ENCODE data around the gene LGALS3BP.

The LGALS3BP gene

GRCh38 chr17:78957128-78957527 is 22.6 kb downstream of the LGALS3BP start:
- DNase-seq (ENCODE audit: low read depth), result peak; percentile 47

GRCh38 chr17:78956254-78956653 is 23.5 kb downstream of the LGALS3BP start:
- H3K4me3 ChIP-seq (ENCODE audit: low read depth, low read length), result no peak overlapping the region
- no peak for TF ChIP-seq CTCF (conservative IDR thresholded peaks at IDR 0.05; ENCODE audit: low read depth, low read length)
- DNase-seq (ENCODE audit: low read depth), result no peak

More at GRCh38 chr17:78957128-78957527, 22.6 kb downstream of the LGALS3BP start:
- TF ChIP-seq CTCF (conservative IDR thresholded peaks at IDR 0.05; ENCODE audit: low read depth, low read length), result no peak
- no peak overlapping the region for H3K4me3 ChIP-seq (ENCODE audit: low read depth, low read length)

- no peak for DNase-seq (ENCODE audit: low read depth)
- no peak for TF ChIP-seq CTCF (conservative IDR thresholded peaks at IDR 0.05; ENCODE audit: low read depth, low read length)
- H3K4me3 ChIP-seq (ENCODE audit: low read depth, low read length), result no peak overlapping the region
Measured at GRCh38 chr17:78954684-78955083, 25.0 kb downstream of the LGALS3BP start.

- H3K4me3 ChIP-seq (ENCODE audit: low read depth, low read length), result no peak overlapping the region
- no peak for TF ChIP-seq CTCF (conservative IDR thresholded peaks at IDR 0.05; ENCODE audit: low read depth, low read length)
- peak; percentile 67 for DNase-seq (ENCODE audit: low read depth)
Measured at GRCh38 chr17:78953356-78954350, 26.1 kb downstream of the LGALS3BP start.

GRCh38 chr17:78952706-78953105 is 27.0 kb downstream of the LGALS3BP start:
- DNase-seq (ENCODE audit: low read depth), result peak; percentile 25
- H3K4me3 ChIP-seq (ENCODE audit: low read depth, low read length), result no peak overlapping the region
- no peak for TF ChIP-seq CTCF (conservative IDR thresholded peaks at IDR 0.05; ENCODE audit: low read depth, low read length)

- peak; percentile 65 for DNase-seq (ENCODE audit: low read depth)
- TF ChIP-seq CTCF (conservative IDR thresholded peaks at IDR 0.05; ENCODE audit: low read depth, low read length), result peak; percentile 10
- H3K4me3 ChIP-seq (ENCODE audit: low read depth, low read length), result no peak overlapping the region
Measured at GRCh38 chr17:78951967-78952551, 27.7 kb downstream of the LGALS3BP start.
